HepG2 (cell line): Measurements from ENCODE around the gene PAK1IP1. TPM values are rescaled to one million over a fixed set of nuclear protein-coding genes. Genes with fewer than 3 reads are reported as not detected.

ENCODE experiments used
- ARHGAP35 ChIP-seq: sonication (generic); formaldehyde crosslinking; IDR thresholded peaks from 2 replicates; pipeline ENCODE4 v1.9.0; 2022; ENCODE audit warnings: mild to moderate bottlenecking, inconsistent platforms, moderate library complexity, missing genetic modification reagents, borderline replicate concordance
- CENPX ChIP-seq: sonication (generic); formaldehyde crosslinking; IDR thresholded peaks from 2 replicates; pipeline ENCODE4 v1.9.0; 2021; ENCODE audit warnings: mild to moderate bottlenecking, missing genetic modification reagents, moderate library complexity
- FIP1L1 ChIP-seq: fragments of 200-400 bp; formaldehyde crosslinking; IDR thresholded peaks from 2 replicates; pipeline ENCODE4 v1.6.1; 2018; ENCODE audit warnings: low read depth, mild to moderate bottlenecking, low read length, moderate library complexity, borderline replicate concordance; ENCODE audit not compliant: insufficient read depth
- FOXM1 ChIP-seq: sonication (generic); formaldehyde crosslinking; IDR thresholded peaks from 2 replicates; pipeline ENCODE4 v1.5.0; 2020; ENCODE audit warnings: missing genetic modification reagents
- HOXD1 ChIP-seq: sonication (generic); formaldehyde crosslinking; IDR thresholded peaks from 2 replicates; pipeline ENCODE4 v1.5.0; 2020; ENCODE audit warnings: missing genetic modification reagents
- KDM2A ChIP-seq: sonication (generic); formaldehyde crosslinking; IDR thresholded peaks from 2 replicates; pipeline ENCODE4 v1.4.0; 2020; ENCODE audit warnings: low read depth, missing genetic modification reagents, borderline replicate concordance
- ZFP62 ChIP-seq: sonication (generic); formaldehyde crosslinking; IDR thresholded peaks from 2 replicates; pipeline ENCODE4 v1.4.0; 2020; ENCODE audit warnings: missing genetic modification reagents
- ZFYVE20 ChIP-seq: sonication (generic); formaldehyde crosslinking; IDR thresholded peaks from 2 replicates; pipeline ENCODE4 v1.8.0; 2023; ENCODE audit warnings: low read depth, mild to moderate bottlenecking, moderate library complexity, missing genetic modification reagents, borderline replicate concordance
- ZMAT3 ChIP-seq: sonication (generic); formaldehyde crosslinking; conservative IDR thresholded peaks from 2 replicates; pipeline ENCODE4 v1.7.0; 2021; ENCODE audit warnings: missing genetic modification reagents
- ZNF329 ChIP-seq: sonication (generic); formaldehyde crosslinking; IDR thresholded peaks from 2 replicates; pipeline ENCODE4 v1.9.0; 2021; ENCODE audit warnings: low read depth, mild to moderate bottlenecking, missing genetic modification reagents
- ZNF441 ChIP-seq: sonication (generic); formaldehyde crosslinking; IDR thresholded peaks from 2 replicates; pipeline ENCODE4 v1.7.0; 2021; ENCODE audit warnings: missing genetic modification reagents, borderline replicate concordance
- polyA plus RNA-seq, 8 experiments: library from polyadenylated mRNA; depleted of rRNA in 3 of 8; stranded (reverse) in 7 of 8; unstranded in 1 of 8; fragments of >200 nt; fragmentation: Illumina TruSeq in 4 of 8; extraction: Trizol in 4 of 8; gene quantifications; 2 replicates each; pipeline versions ENCODE4 v1.2.1 to v1.2.3, GENCODE V29; 2011 to 2016; ENCODE audit warnings: low read depth in 4 of 8, missing spikeins in 1 of 8, mixed read lengths in 1 of 8; ENCODE audit not compliant: insufficient read depth in 1 of 8
- total RNA-seq, 5 experiments: library from RNA; depleted of rRNA; stranded (reverse); fragments of >200 nt; fragmentation: Illumina TruSeq; extraction: Trizol; gene quantifications; 2 replicates each; pipeline ENCODE4 v1.2.3, GENCODE V29; 2016; ENCODE audit warnings: low read depth in 1 of 5
- TF ChIP-seq, protein P1 (sequence below): sonication (generic); formaldehyde crosslinking; IDR thresholded peaks from 2 replicates; pipeline ENCODE4 v1.4.0; 2020; ENCODE audit warnings: missing genetic modification reagents, borderline replicate concordance
- TF ChIP-seq, protein P2 (sequence below): IDR thresholded peaks from 2 replicates; pipeline ENCODE4 v1.6.1; 2018; ENCODE audit warnings: missing genetic modification reagents, mild to moderate bottlenecking, missing compliant biosample characterization
- TF ChIP-seq, protein P3 (sequence below): sonication (generic); formaldehyde crosslinking; conservative IDR thresholded peaks from 2 replicates; pipeline ENCODE4 v1.8.0; 2022; ENCODE audit warnings: mild to moderate bottlenecking, moderate library complexity, missing genetic modification reagents
- TF ChIP-seq, protein P4 (sequence below): sonication (generic); formaldehyde crosslinking; IDR thresholded peaks from 2 replicates; pipeline ENCODE4 v1.4.0; 2020; ENCODE audit warnings: missing genetic modification reagents
- TF ChIP-seq, protein P5 (sequence below): sonication (generic); formaldehyde crosslinking; IDR thresholded peaks from 2 replicates; pipeline ENCODE4 v1.8.0; 2022; ENCODE audit warnings: missing genetic modification reagents, mild to moderate bottlenecking, moderate library complexity, borderline replicate concordance

The PAK1IP1 gene
- total and polyA plus RNA-seq, 2 of the 13 experiments (the other 11 are each of a cell fraction or from before 2014, with no cell fraction given) = 23.4 to 66.2 TPM

GRCh38 chr6:10747251-10747972, 52.6 kb downstream of the PAK1IP1 start, which contains the start of gene TMEM14B (continued):
- TF ChIP-seq, protein P1, sequence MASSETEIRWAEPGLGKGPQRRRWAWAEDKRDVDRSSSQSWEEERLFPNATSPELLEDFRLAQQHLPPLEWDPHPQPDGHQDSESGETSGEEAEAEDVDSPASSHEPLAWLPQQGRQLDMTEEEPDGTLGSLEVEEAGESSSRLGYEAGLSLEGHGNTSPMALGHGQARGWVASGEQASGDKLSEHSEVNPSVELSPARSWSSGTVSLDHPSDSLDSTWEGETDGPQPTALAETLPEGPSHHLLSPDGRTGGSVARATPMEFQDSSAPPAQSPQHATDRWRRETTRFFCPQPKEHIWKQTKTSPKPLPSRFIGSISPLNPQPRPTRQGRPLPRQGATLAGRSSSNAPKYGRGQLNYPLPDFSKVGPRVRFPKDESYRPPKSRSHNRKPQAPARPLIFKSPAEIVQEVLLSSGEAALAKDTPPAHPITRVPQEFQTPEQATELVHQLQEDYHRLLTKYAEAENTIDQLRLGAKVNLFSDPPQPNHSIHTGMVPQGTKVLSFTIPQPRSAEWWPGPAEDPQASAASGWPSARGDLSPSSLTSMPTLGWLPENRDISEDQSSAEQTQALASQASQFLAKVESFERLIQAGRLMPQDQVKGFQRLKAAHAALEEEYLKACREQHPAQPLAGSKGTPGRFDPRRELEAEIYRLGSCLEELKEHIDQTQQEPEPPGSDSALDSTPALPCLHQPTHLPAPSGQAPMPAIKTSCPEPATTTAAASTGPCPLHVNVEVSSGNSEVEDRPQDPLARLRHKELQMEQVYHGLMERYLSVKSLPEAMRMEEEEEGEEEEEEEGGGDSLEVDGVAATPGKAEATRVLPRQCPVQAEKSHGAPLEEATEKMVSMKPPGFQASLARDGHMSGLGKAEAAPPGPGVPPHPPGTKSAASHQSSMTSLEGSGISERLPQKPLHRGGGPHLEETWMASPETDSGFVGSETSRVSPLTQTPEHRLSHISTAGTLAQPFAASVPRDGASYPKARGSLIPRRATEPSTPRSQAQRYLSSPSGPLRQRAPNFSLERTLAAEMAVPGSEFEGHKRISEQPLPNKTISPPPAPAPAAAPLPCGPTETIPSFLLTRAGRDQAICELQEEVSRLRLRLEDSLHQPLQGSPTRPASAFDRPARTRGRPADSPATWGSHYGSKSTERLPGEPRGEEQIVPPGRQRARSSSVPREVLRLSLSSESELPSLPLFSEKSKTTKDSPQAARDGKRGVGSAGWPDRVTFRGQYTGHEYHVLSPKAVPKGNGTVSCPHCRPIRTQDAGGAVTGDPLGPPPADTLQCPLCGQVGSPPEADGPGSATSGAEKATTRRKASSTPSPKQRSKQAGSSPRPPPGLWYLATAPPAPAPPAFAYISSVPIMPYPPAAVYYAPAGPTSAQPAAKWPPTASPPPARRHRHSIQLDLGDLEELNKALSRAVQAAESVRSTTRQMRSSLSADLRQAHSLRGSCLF (CRISPR knock-in tag) = no peak
- TF ChIP-seq ZFP62 (CRISPR knock-in tag) (no peak), HOXD1 (CRISPR knock-in tag) (peak; percentile 70; the same call in 1 of the 2 replicates), ARHGAP35 (CRISPR knock-in tag) (peak; percentile 90), ZFYVE20 (CRISPR knock-in tag) (no peak), ZNF441 (CRISPR knock-in tag) (no peak; the same call in 1 of the 2 replicates), FOXM1 (peak; percentile 9; the same call in 1 of the 2 replicates), KDM2A (CRISPR knock-in tag) (peak; percentile 100), FIP1L1 (no peak), ZMAT3 (CRISPR knock-in tag) (peak; percentile 73), CENPX (CRISPR knock-in tag) (no peak), ZNF329 (CRISPR knock-in tag) (peak; percentile 81)
- TF ChIP-seq, protein P2, sequence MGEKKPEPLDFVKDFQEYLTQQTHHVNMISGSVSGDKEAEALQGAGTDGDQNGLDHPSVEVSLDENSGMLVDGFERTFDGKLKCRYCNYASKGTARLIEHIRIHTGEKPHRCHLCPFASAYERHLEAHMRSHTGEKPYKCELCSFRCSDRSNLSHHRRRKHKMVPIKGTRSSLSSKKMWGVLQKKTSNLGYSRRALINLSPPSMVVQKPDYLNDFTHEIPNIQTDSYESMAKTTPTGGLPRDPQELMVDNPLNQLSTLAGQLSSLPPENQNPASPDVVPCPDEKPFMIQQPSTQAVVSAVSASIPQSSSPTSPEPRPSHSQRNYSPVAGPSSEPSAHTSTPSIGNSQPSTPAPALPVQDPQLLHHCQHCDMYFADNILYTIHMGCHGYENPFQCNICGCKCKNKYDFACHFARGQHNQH = peak; percentile 95
- TF ChIP-seq, protein P3, sequence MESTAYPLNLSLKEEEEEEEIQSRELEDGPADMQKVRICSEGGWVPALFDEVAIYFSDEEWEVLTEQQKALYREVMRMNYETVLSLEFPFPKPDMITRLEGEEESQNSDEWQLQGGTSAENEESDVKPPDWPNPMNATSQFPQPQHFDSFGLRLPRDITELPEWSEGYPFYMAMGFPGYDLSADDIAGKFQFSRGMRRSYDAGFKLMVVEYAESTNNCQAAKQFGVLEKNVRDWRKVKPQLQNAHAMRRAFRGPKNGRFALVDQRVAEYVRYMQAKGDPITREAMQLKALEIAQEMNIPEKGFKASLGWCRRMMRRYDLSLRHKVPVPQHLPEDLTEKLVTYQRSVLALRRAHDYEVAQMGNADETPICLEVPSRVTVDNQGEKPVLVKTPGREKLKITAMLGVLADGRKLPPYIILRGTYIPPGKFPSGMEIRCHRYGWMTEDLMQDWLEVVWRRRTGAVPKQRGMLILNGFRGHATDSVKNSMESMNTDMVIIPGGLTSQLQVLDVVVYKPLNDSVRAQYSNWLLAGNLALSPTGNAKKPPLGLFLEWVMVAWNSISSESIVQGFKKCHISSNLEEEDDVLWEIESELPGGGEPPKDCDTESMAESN (CRISPR knock-in tag) = peak; percentile 96
- TF ChIP-seq, protein P4, sequence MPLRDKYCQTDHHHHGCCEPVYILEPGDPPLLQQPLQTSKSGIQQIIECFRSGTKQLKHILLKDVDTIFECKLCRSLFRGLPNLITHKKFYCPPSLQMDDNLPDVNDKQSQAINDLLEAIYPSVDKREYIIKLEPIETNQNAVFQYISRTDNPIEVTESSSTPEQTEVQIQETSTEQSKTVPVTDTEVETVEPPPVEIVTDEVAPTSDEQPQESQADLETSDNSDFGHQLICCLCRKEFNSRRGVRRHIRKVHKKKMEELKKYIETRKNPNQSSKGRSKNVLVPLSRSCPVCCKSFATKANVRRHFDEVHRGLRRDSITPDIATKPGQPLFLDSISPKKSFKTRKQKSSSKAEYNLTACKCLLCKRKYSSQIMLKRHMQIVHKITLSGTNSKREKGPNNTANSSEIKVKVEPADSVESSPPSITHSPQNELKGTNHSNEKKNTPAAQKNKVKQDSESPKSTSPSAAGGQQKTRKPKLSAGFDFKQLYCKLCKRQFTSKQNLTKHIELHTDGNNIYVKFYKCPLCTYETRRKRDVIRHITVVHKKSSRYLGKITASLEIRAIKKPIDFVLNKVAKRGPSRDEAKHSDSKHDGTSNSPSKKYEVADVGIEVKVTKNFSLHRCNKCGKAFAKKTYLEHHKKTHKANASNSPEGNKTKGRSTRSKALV = peak; percentile 88
- TF ChIP-seq, protein P5, sequence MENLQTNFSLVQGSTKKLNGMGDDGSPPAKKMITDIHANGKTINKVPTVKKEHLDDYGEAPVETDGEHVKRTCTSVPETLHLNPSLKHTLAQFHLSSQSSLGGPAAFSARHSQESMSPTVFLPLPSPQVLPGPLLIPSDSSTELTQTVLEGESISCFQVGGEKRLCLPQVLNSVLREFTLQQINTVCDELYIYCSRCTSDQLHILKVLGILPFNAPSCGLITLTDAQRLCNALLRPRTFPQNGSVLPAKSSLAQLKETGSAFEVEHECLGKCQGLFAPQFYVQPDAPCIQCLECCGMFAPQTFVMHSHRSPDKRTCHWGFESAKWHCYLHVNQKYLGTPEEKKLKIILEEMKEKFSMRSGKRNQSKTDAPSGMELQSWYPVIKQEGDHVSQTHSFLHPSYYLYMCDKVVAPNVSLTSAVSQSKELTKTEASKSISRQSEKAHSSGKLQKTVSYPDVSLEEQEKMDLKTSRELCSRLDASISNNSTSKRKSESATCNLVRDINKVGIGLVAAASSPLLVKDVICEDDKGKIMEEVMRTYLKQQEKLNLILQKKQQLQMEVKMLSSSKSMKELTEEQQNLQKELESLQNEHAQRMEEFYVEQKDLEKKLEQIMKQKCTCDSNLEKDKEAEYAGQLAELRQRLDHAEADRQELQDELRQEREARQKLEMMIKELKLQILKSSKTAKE (CRISPR knock-in tag) = no peak; the same call in 1 of the 2 replicates
